ENCODE results near the gene GYS1. TPM values are rescaled to one million over a fixed set of nuclear protein-coding genes. Genes with fewer than 3 reads are reported as not detected.
"Not testable (repeated sequence)": the region's sequence is repeated elsewhere in the genome, so short reads cannot be mapped to it uniquely, and the experiment has no call there.

Gene GYS1
- total RNA-seq, 2 donors from 2014 or later, result 28.0 to 39.5 TPM

GRCh38 chr19:49019242-49019932, 26.3 kb upstream of the GYS1 start:
- no peak for DNase-seq (ENCODE audit: low spot score)
- intact Hi-C loops (cut with DNase I), result no loop called here

GRCh38 chr19:49018388-49019241, 25.5 kb upstream of the GYS1 start:
- intact Hi-C loops (cut with DNase I); DNase-seq (ENCODE audit: low spot score): not testable (repeated sequence)

GRCh38 chr19:49017666-49018351, 24.7 kb upstream of the GYS1 start:
- intact Hi-C loops (cut with DNase I), result no loop called here
- no peak for DNase-seq (ENCODE audit: low spot score)

GRCh38 chr19:49017041-49017665, 24.0 kb upstream of the GYS1 start, which contains the start of gene LHB:
Gene LHB (minus strand): TSS chr19:49017091. CDS start chr19:49017081, 10 bp downstream.
- intact Hi-C loops (cut with DNase I), result no loop called here
- DNase-seq (ENCODE audit: low spot score), result no peak

DNA sequence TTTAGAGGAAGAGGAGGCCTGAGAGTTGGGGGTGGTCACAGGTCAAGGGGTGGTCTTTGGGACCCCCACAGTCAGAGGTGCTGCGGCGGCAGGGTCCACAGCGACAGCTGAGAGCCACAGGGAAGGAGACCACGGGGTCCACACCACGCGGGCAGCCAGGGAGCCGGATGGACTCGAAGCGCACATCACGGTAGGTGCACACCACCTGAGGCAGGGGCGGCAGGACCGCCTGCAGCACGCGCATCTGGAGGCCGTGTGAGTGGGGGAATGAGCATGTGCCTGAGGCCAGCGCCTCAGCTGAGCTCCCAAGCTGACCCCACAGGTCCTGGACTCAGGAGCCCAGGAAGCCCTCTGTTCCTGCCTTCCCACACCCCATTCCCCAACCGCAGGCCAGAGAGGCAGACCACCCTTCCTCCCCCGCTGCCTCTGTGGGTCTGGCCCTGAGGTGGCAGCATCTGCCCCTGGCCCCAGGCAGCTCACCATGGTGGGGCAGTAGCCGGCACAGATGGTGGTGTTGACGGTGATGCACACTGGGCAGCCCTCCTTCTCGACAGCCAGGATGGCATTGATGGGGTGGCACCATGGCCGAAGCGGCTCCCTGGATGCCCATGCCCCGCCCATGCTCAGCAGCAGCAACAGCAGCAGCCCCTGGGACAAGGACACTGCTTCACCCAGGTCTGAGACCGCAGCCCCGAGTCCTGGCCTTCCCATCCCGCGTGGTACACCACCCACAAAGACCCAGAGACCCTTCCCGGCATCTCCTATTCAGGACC, 23.1 kb upstream of the GYS1 start:
- intact Hi-C loops (cut with DNase I), result no loop called here
- no peak for DNase-seq (ENCODE audit: low spot score)

GRCh38 chr19:49014870-49015255, 21.8 kb upstream of the GYS1 start:
- no peak for DNase-seq (ENCODE audit: low spot score)
- intact Hi-C loops (cut with DNase I), result no loop called here

DNA sequence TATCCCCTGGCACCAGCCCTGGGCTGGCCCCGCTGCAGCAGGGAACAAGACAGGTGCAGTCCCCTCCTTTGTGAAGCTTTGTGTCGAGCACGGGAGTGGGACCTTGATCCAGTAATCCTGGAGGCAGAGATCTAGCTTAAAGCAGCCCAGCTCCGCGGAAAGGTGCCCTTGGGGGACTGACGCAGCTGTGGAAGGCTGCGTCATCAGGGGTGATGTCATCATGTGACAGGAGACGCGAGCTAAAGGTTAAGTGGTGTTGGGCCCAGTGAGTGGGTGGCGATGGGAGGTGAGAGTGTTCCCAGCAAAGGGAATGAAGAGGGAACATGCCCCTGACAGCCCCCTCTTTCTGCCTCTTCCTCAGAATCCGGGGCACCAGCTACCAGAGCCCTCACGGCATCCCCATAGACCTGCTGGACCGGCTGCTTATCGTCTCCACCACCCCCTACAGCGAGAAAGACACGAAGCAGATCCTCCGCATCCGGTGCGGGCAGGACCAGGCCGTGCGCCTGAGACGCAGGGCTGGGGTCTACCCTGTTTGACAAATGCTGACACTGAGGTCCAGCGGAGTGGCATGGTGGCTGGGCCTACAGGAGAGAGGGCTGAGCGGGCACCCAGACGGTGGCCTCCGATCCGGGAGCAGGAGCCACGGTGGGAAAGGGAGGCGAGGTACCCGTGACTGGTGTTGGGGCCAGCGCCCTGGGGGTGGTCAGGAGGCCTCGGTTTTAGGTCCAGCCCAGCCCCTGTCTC, 21.2 kb upstream of the GYS1 start:
- intact Hi-C loops (cut with DNase I), result no loop called here
- no peak for DNase-seq (ENCODE audit: low spot score)

- DNase-seq (ENCODE audit: low spot score), result no peak
Observed at GRCh38 chr19:49011194-49011593, 18.1 kb upstream of the GYS1 start.

DNA sequence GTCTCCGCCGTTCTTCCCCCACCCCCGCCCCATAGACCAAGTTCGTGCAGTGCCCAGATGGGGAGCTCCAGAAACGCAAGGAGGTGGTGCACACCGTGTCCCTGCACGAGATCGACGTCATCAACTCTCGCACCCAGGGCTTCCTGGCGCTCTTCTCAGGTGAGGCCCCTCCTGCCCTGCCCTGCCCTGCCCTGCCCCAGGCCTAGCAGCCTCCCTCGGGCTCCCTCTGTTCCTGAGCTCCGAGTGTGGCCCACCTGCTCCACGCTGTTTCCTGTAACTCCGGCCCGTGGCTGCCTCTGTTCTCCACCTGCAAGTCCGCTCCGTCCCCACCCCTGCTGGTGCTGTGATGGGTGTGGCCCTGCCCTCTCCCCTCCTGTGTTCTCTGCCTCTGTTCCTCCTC, 17.3 kb upstream of the GYS1 start:
- intact Hi-C loops (cut with DNase I), result no loop called here
- no peak for DNase-seq (ENCODE audit: low spot score)

More at GRCh38 chr19:49011194-49011593, 18.1 kb upstream of the GYS1 start:
- intact Hi-C loops (cut with DNase I), result no loop called here

DNA sequence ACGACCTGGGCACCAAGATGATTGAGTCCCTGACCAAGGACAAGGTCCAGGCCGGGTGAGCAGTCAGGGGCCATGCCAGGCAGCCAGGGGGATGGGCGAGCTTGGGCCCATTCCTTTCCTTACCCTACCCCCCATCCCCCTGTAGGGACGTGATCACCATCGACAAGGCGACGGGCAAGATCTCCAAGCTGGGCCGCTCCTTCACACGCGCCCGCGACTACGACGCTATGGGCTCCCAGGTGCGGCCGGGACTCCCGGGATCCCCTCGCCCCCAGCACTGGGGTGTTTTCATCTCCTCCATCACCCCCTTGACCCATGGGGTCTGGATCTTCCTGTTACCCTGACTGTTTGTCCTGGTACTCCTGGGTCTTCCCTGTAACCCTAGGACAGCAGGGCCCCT, 16.7 kb upstream of the GYS1 start:
- intact Hi-C loops (cut with DNase I), result no loop called here
- DNase-seq (ENCODE audit: low spot score), result no peak

GRCh38 chr19:49006905-49007304, 13.8 kb upstream of the GYS1 start:
- intact Hi-C loops (cut with DNase I), result no loop called here
- no peak for DNase-seq (ENCODE audit: low spot score)

DNA sequence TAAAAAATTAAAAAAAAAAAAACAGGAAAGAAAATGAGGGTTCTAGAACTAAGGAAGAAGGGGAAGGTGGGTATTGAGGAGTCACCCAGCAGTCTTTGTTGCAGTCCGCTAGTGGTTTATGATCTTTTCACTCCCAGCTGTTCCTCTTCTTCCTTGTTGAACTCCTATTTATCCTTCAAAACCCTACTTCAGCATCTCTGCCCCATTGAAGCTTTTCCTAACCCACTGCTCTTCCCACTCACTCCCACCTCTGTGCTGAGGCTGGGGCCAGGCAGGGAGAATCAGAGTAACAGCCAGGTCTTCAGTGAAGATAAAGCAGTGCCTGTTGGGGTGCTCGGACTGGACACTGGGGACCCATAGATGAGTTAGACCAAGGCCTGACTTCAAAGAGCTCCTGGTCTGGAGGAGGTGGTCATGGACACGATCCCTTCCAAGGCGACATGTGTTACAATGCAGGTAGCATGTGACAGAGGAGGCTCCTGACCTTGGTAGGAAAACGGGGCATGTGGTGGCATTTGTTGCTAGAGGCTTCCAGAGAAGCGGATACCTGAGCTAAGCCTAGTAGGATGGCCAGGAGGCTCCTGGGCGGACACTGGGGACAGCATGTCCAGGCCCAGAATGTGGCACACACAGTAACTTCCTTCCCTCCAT, 12.0 kb upstream of the GYS1 start:
- intact Hi-C loops (cut with DNase I), result no loop called here
- DNase-seq (ENCODE audit: low spot score), result no peak

- intact Hi-C loops (cut with DNase I), result no loop called here
Observed at GRCh38 chr19:49004133-49004532, 11.0 kb upstream of the GYS1 start.

GRCh38 chr19:48999481-49000325, 6.6 kb upstream of the GYS1 start:
- no peak for DNase-seq (ENCODE audit: low spot score)
- intact Hi-C loops (cut with DNase I), result no loop called here

More at GRCh38 chr19:49004133-49004532, 11.0 kb upstream of the GYS1 start:
- DNase-seq (ENCODE audit: low spot score), result no peak

DNA sequence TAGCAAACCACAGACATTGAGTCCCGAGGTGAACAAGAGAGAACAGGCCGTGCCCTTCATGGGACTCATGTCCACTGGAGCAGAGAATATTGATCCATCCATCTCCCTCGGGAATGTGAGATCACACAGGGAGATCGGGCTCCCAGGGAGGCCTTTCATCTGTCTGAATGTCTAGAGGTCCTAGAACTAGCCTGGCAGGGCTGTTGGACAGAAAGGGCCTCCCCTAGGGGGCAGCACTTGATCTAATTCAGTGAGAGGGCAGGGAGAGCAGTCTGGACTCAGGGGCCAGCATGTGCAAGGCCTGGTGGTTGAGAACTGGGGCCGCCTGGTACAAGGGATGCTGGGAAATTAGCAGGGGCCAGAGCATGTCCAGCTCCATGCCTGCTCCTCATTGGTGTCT, 4.9 kb upstream of the GYS1 start:
- DNase-seq (ENCODE audit: low spot score), result no peak
- intact Hi-C loops (cut with DNase I), result no loop called here

GRCh38 chr19:48994035-48994386, 902 bp upstream of the GYS1 start:
- no peak for DNase-seq (ENCODE audit: low spot score)
- intact Hi-C loops (cut with DNase I), result no loop called here

DNA sequence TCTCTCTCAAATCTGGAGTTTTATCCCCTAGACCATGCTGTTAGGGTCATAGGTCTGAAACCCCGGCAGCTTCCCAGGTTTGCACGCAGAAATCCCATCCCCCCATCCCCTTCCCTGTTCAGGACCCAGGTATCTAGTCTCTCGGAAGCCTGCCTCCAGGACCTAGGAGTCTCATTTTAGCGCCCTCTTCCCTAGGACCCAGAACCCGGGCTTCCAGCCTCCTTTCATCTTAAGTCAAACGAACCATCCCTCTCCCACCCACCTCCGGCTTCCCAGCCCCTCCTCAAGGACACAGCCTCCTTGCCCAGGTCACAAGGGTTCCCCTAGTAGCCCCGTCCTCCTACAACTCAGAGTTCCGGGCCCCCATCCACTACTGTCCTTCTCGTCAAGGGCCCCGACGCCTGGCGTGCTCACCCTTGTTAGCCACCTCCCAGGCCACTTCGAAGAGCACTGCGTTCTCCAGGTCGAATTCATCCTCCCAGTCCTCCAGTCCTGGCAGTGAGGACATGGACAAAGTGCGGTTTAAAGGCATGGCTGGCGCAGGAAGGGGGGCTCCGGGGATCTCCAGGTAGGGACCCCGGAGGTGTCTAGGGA, 431 bp downstream of the GYS1 start:
- intact Hi-C loops (cut with DNase I), result no loop called here
- DNase-seq (ENCODE audit: low spot score), result no peak
